Esophagus muscularis mucosa (tissue), 3 donors: ENCODE measurements around the gene CAPN9.

Experiments
- POLR2A ChIP-seq: fragments of 450-650 bp; IDR thresholded peaks from one replicate; pipeline ENCODE4 v1.6.1; 2017; ENCODE audit warnings: antibody characterized with exemption, moderate library complexity, mild to moderate bottlenecking, low read depth
- POLR2AphosphoS5 ChIP-seq, 2 donors: sonication (generic); formaldehyde crosslinking; IDR thresholded peaks; one replicate each; pipeline ENCODE4 v1.6.1; 2017; ENCODE audit warnings: antibody characterized with exemption in 2 of 2
- TF ChIP-seq, protein P1 (sequence below), 3 experiments: fragments of 200-600 bp in 2 of 3; fragments of 450-650 bp in 1 of 3; sonication (generic) in 2 of 3; IDR thresholded peaks; one replicate each; pipeline ENCODE4 v1.5.1; 2017 to 2019; ENCODE audit warnings: antibody characterized with exemption in 3 of 3, mild to moderate bottlenecking in 2 of 3, moderate library complexity in 1 of 3

DNA sequence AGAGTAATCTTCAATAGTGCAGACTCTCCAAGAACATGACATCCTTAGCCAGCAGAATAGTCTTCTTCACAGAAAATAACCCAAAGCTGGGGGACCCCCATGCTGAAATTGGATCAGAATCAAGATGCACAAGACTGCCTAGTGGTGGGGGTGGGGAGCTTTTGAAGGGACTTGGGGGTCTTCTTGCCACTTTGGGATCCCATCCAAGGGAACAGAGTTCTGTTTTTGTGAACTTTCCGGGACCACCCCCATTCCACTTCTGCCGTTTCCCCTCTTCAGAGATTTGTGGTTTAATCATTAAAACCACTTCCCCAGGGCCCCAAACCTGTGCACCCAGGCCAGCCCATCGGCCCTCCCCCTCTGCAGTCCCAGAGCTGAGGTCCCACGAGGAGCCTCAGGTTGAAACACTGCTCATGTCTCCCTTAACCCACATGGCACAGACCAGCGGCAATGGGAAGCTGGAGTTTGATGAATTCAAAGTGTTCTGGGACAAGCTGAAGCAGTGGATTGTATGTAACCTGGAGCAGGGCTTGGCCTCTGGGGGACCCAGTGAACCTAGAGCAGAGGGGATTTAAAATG is 44.9 kb downstream of the CAPN9 start:
- TF ChIP-seq, protein P1, sequence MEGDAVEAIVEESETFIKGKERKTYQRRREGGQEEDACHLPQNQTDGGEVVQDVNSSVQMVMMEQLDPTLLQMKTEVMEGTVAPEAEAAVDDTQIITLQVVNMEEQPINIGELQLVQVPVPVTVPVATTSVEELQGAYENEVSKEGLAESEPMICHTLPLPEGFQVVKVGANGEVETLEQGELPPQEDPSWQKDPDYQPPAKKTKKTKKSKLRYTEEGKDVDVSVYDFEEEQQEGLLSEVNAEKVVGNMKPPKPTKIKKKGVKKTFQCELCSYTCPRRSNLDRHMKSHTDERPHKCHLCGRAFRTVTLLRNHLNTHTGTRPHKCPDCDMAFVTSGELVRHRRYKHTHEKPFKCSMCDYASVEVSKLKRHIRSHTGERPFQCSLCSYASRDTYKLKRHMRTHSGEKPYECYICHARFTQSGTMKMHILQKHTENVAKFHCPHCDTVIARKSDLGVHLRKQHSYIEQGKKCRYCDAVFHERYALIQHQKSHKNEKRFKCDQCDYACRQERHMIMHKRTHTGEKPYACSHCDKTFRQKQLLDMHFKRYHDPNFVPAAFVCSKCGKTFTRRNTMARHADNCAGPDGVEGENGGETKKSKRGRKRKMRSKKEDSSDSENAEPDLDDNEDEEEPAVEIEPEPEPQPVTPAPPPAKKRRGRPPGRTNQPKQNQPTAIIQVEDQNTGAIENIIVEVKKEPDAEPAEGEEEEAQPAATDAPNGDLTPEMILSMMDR (IDR thresholded peaks at IDR 0.05): no peak
- TF ChIP-seq POLR2AphosphoS5 (IDR thresholded peaks at IDR 0.05) (no peak), POLR2A (no peak)
